SK-N-MC (cell line): ENCODE data around the gene PPARA.

ENCODE experiments used
- EZH2 ChIP-seq: fragments of 200-600 bp; sonication (generic); IDR thresholded peaks from one replicate; pipeline ENCODE4 v1.6.1; 2017; ENCODE audit warnings: antibody characterized with exemption
- POLR2AphosphoS5 ChIP-seq: IDR thresholded peaks from 2 replicates; pipeline ENCODE4 v1.6.1; 2012; ENCODE audit warnings: mild to moderate bottlenecking, low read depth, low read length, borderline replicate concordance

DNA sequence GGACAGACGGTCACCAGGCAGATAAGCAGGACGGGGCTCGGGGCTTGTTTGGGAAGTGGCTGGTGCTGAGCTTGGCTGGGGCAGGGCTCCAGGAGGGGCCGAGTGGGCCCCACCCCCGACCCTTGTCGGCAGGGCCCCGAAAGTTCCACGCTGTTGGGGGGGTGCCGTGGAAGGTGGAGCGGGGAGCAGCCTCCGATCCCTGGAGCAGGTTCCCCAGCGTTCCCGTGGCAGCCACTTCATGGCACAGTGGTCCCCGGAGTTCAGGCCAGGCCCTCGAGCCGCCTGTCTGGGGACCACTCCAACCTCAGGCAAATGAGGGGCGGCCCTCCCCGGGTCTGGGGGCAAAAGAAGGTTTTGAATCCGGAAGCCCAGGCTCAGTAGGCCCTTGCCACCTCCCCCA lies 46.7 kb upstream of the PPARA start:
- TF ChIP-seq POLR2AphosphoS5: no peak; the same call in 1 of the 2 replicates
- TF ChIP-seq EZH2: no peak
